ENCODE results near the gene PARD3.

GRCh38 chr10:34475274-34475646 lies 339.8 kb downstream of the PARD3 start:
- TF ChIP-seq, protein P1, sequence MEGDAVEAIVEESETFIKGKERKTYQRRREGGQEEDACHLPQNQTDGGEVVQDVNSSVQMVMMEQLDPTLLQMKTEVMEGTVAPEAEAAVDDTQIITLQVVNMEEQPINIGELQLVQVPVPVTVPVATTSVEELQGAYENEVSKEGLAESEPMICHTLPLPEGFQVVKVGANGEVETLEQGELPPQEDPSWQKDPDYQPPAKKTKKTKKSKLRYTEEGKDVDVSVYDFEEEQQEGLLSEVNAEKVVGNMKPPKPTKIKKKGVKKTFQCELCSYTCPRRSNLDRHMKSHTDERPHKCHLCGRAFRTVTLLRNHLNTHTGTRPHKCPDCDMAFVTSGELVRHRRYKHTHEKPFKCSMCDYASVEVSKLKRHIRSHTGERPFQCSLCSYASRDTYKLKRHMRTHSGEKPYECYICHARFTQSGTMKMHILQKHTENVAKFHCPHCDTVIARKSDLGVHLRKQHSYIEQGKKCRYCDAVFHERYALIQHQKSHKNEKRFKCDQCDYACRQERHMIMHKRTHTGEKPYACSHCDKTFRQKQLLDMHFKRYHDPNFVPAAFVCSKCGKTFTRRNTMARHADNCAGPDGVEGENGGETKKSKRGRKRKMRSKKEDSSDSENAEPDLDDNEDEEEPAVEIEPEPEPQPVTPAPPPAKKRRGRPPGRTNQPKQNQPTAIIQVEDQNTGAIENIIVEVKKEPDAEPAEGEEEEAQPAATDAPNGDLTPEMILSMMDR (IDR thresholded peaks at IDR 0.05): no peak
- TF ChIP-seq MYC (IDR thresholded peaks at IDR 0.05; ENCODE audit: borderline replicate concordance, low read length) (no peak), REST (IDR thresholded peaks at IDR 0.05) (no peak), POLR2A (IDR thresholded peaks at IDR 0.05; ENCODE audit: low read length) (no peak), HDAC2 (IDR thresholded peaks at IDR 0.05) (no peak), JUNB (IDR thresholded peaks at IDR 0.05) (no peak), RFX5 (IDR thresholded peaks at IDR 0.05) (no peak)

All from A549 (cell line).